Endothelial cell (in vitro differentiated cells): ENCODE results near the gene CKAP4. TPM values are rescaled to one million over a fixed set of nuclear protein-coding genes. Genes with fewer than 3 reads are reported as not detected.
A peak's percentile ranks its signal among the peaks of the same experiment; 100 is the strongest.

Experiments
- DNase-seq: peaks from one replicate; pipeline ENCODE4 v3.0.0; 2021; ENCODE audit warnings: low spot score
- H3K27ac Mint-ChIP-seq: one replicate; pipeline ENCODE4 v1.8.0; 2021; ENCODE audit warnings: mixed read lengths, inconsistent platforms; ENCODE audit not compliant: unreplicated experiment
- H3K27me3 Mint-ChIP-seq: one replicate; pipeline ENCODE4 v1.8.0; 2021; ENCODE audit warnings: mild to moderate bottlenecking, moderate library complexity, mixed read lengths, inconsistent platforms; ENCODE audit not compliant: unreplicated experiment
- H3K36me3 Mint-ChIP-seq: one replicate; pipeline ENCODE4 v1.8.0; 2021; ENCODE audit warnings: mild to moderate bottlenecking, low read depth, mixed read lengths, inconsistent platforms; ENCODE audit not compliant: unreplicated experiment
- H3K4me1 Mint-ChIP-seq: one replicate; pipeline ENCODE4 v1.8.0; 2021; ENCODE audit warnings: mild to moderate bottlenecking, mixed read lengths, inconsistent platforms; ENCODE audit not compliant: unreplicated experiment
- H3K4me3 Mint-ChIP-seq: one replicate; pipeline ENCODE4 v1.8.0; 2021; ENCODE audit warnings: mild to moderate bottlenecking, mixed read lengths, inconsistent platforms; ENCODE audit not compliant: unreplicated experiment
- H3K9me3 Mint-ChIP-seq: one replicate; pipeline ENCODE4 v1.8.0; 2021; ENCODE audit warnings: mixed read lengths, inconsistent platforms; ENCODE audit not compliant: unreplicated experiment
- total RNA-seq: library from RNA; stranded (reverse); fragmentation: NEBNext Ultra II Directional; extraction: Animal tissue kit (Norgen Biotek cat#: 25700); gene quantifications from one replicate; pipeline ENCODE4 v1.2.1, GENCODE V29; 2021; ENCODE audit not compliant: unreplicated experiment
- TF ChIP-seq, protein P1 (sequence below): fragments of 200-600 bp; sonication (generic); IDR thresholded peaks from one replicate; pipeline ENCODE4 v1.5.0; 2021; ENCODE audit warnings: antibody characterized with exemption; ENCODE audit not compliant: unreplicated experiment

The CKAP4 gene
- total RNA-seq, 1 donor from 2014 or later: 76.7 TPM

- Mint-ChIP-seq H3K4me1 (no peaks in the 10 kb centered on the region), H3K9me3 (no peaks in the 10 kb centered on the region), H3K4me3 (no peak overlapping the region), H3K27me3 (peaks cover 1% of the 10 kb centered on the region), H3K36me3 (no peaks in the 10 kb centered on the region), H3K27ac (no peak overlapping the region)
- DNase-seq: no peak
- TF ChIP-seq, protein P1, sequence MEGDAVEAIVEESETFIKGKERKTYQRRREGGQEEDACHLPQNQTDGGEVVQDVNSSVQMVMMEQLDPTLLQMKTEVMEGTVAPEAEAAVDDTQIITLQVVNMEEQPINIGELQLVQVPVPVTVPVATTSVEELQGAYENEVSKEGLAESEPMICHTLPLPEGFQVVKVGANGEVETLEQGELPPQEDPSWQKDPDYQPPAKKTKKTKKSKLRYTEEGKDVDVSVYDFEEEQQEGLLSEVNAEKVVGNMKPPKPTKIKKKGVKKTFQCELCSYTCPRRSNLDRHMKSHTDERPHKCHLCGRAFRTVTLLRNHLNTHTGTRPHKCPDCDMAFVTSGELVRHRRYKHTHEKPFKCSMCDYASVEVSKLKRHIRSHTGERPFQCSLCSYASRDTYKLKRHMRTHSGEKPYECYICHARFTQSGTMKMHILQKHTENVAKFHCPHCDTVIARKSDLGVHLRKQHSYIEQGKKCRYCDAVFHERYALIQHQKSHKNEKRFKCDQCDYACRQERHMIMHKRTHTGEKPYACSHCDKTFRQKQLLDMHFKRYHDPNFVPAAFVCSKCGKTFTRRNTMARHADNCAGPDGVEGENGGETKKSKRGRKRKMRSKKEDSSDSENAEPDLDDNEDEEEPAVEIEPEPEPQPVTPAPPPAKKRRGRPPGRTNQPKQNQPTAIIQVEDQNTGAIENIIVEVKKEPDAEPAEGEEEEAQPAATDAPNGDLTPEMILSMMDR: no peak
Measured at GRCh38 chr12:106228320-106228710, 19.5 kb downstream of the CKAP4 start.

DNA sequence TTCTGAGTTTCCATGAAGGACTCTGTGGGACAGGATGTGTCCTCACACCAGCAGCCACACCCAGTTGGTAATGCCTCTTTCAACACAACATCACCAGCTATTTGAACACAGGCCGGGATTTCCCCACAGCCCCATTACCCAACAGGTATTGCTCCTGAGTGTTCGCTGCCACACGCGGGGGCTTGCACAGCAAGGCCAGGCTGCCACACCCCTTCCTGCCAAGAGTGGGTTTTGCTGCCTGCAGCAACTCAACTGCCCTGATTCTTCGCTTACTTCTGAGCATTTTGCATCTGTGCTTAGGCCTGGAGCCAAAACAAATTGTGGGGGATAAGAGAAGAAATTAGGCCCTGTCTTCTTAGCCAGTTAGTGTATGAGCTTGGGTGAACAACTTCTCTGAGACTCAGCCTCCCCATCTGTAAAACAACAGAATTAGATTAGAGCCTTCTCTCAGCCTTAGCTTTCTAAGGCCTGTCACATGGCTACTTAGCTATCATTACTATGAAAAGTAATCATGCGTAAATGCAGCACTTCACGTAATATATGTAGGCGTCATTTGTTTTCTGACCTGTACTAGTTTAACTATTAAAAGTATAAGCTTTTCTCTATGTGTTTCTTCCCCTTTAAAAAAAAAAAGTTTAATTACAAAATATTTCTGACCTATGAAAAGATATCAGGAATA lies 20.0 kb downstream of the CKAP4 start:
- no peak overlapping the region for H3K27ac Mint-ChIP-seq
- peaks cover 1% of the 10 kb centered on the region for H3K27me3 Mint-ChIP-seq
- H3K4me3 Mint-ChIP-seq: no peak overlapping the region
- TF ChIP-seq, protein P1: no peak
- no peaks in the 10 kb centered on the region for H3K4me1 Mint-ChIP-seq
- no peaks in the 10 kb centered on the region for H3K36me3 Mint-ChIP-seq
- no peak for DNase-seq
- H3K9me3 Mint-ChIP-seq: no peaks in the 10 kb centered on the region

DNA sequence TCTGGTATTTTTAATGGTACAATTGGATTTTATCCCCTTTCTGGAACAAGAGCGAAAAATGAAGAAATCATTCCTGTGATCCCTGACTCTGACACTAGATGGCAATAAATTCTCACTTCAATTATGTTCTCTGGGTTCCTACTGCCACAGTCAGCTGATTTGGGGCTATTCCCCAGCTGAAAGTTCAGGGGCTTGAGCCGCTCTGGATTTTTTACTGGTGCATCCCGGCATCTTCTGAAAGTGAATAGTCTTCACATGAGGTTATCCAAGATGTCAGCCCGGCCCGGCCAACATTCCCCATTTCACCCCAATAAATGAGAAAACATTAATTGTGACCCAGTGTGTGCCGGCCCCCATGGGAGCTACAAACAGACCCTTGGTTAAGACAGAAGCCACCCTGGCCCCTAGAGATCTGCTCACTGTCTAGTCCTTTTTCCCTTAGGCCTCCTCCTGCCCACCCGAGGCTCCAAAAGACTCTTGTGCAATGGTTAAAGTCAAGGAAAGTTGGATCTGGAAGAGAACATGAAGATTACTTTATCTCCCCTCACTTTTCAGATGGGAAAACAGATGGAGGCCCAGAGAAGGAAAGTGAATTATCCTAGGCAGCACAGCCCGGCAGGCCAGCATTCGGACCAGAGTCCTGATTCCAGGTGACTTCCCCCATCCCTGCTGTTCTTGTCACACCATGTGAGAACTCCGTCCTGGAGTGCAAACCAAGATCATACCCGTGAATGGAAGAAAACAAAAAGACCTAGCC lies 20.8 kb downstream of the CKAP4 start:
- Mint-ChIP-seq H3K27ac (no peak overlapping the region), H3K4me3 (no peak overlapping the region), H3K36me3 (no peaks in the 10 kb centered on the region), H3K4me1 (no peaks in the 10 kb centered on the region), H3K27me3 (peaks cover 1% of the 10 kb centered on the region), H3K9me3 (no peaks in the 10 kb centered on the region)
- peak; percentile 47 for DNase-seq
- TF ChIP-seq, protein P1: peak; percentile 83

- Mint-ChIP-seq H3K27ac (no peak overlapping the region), H3K4me3 (no peak overlapping the region), H3K9me3 (no peaks in the 10 kb centered on the region), H3K4me1 (no peaks in the 10 kb centered on the region), H3K36me3 (no peaks in the 10 kb centered on the region), H3K27me3 (no peaks in the 10 kb centered on the region)
- TF ChIP-seq, protein P1: no peak
- no peak for DNase-seq
Measured at GRCh38 chr12:106224355-106224706, 23.5 kb downstream of the CKAP4 start.
